GM19193 (cell line): ENCODE data around the gene TOLLIP.

Source experiments
- POLR2A ChIP-seq: IDR thresholded peaks from 4 replicates; pipeline ENCODE4 v1.6.1; 2011; ENCODE audit not compliant: insufficient read depth, insufficient read length; ENCODE audit errors: extremely low read depth

The TOLLIP gene

GRCh38 chr11:1236316-1237127, 72.9 kb downstream of the TOLLIP start:
- no peak for TF ChIP-seq POLR2A

- TF ChIP-seq POLR2A, result no peak
Measured at GRCh38 chr11:1235901-1236315, 73.5 kb downstream of the TOLLIP start.

- no peak for TF ChIP-seq POLR2A
Measured at GRCh38 chr11:1235306-1235900, 74.0 kb downstream of the TOLLIP start.

- TF ChIP-seq POLR2A, result no peak
Measured at GRCh38 chr11:1234771-1235305, 74.6 kb downstream of the TOLLIP start.

- no peak for TF ChIP-seq POLR2A
Measured at GRCh38 chr11:1234054-1234720, 75.2 kb downstream of the TOLLIP start.

GRCh38 chr11:1233351-1234053, 75.9 kb downstream of the TOLLIP start:
- TF ChIP-seq POLR2A, result no peak

- no peak for TF ChIP-seq POLR2A
Measured at GRCh38 chr11:1232883-1233321, 76.5 kb downstream of the TOLLIP start.

- no peak for TF ChIP-seq POLR2A
Measured at GRCh38 chr11:1232021-1232882, 77.2 kb downstream of the TOLLIP start.

- no peak for TF ChIP-seq POLR2A
Measured at GRCh38 chr11:1231396-1232020, 77.9 kb downstream of the TOLLIP start.

GRCh38 chr11:1230456-1231395, 78.7 kb downstream of the TOLLIP start:
- no peak for TF ChIP-seq POLR2A

GRCh38 chr11:1230121-1230455, 79.3 kb downstream of the TOLLIP start:
- no peak for TF ChIP-seq POLR2A

GRCh38 chr11:1229471-1230120, 79.8 kb downstream of the TOLLIP start:
- TF ChIP-seq POLR2A, result no peak

GRCh38 chr11:1228921-1229451, 80.4 kb downstream of the TOLLIP start:
- no peak for TF ChIP-seq POLR2A
